ENCODE measurements around the gene SLC26A6. TPM values are rescaled to one million over a fixed set of nuclear protein-coding genes. Genes with fewer than 3 reads are reported as not detected.

SLC26A6 gene
- polyA plus RNA-seq, 1 of the 3 experiments (the other 2 are of a cell fraction): 31.9 TPM

- no peak for TF ChIP-seq CTCF (IDR thresholded peaks at IDR 0.05)
These were observed 37.3 kb upstream of the SLC26A6 start (continued) for GRCh38 chr3:48672522-48672921.

GRCh38 chr3:48664929-48665328 is 29.7 kb upstream of the SLC26A6 start:
- peaks cover 19% of the 10 kb centered on the region for H3K79me2 ChIP-seq (ENCODE audit: insufficient read depth)
- H3K4me2 ChIP-seq: 0 out of 2 replicates have a peak overlapping the region, but pooled peaks have one; percentile 98
- DNase-seq: no peak
- TF ChIP-seq SMC3 (IDR thresholded peaks at IDR 0.05; ENCODE audit: low read depth, low read length) (no peak), GATA2 (CRISPR knock-in tag; IDR thresholded peaks at IDR 0.05) (no peak), POLR2AphosphoS5 (IDR thresholded peaks at IDR 0.05; ENCODE audit: low read depth, low read length) (no peak), SIN3A (IDR thresholded peaks at IDR 0.05; ENCODE audit: borderline replicate concordance, low read depth, low read length) (no peak), MEF2A (IDR thresholded peaks at IDR 0.05; ENCODE audit: borderline replicate concordance, low read depth) (no peak), NRF1 (IDR thresholded peaks at IDR 0.05; ENCODE audit: low read depth, low read length) (no peak), USF1 (IDR thresholded peaks at IDR 0.05; ENCODE audit: borderline replicate concordance, low read depth) (no peak), IRF3 (IDR thresholded peaks at IDR 0.05; ENCODE audit: low read depth, low read length) (no peak), REST (IDR thresholded peaks at IDR 0.05; ENCODE audit: low read depth, low read length) (no peak), GABPA (IDR thresholded peaks at IDR 0.05; ENCODE audit: low read depth) (no peak), RCOR1 (IDR thresholded peaks at IDR 0.05; ENCODE audit: low read length) (no peak), YY1 (IDR thresholded peaks at IDR 0.05; ENCODE audit: low read depth) (no peak), FOSL2 (IDR thresholded peaks at IDR 0.05; ENCODE audit: borderline replicate concordance, low read depth) (no peak)
- H3K4me3 ChIP-seq (ENCODE audit: low read depth in 2 of 2, low read length in 1 of 2): no peak overlapping the region
- no peaks in the 10 kb centered on the region for H3K9me2 ChIP-seq
- no peak overlapping the region for H3K9ac ChIP-seq
- H2AFZ ChIP-seq (ENCODE audit: low read depth): no peak overlapping the region
- H3K9me3 ChIP-seq: no peaks in the 10 kb centered on the region
- no peaks in the 10 kb centered on the region for H3K27me3 ChIP-seq (ENCODE audit: insufficient read depth)
- H3K36me3 ChIP-seq (replicated peaks in 1 of 2; ENCODE audit: control insufficient read depth in 1 of 2, insufficient read depth in 2 of 2, low read length in 1 of 2): peaks cover 3 to 13% of the 10 kb centered on the region in 2 experiments
- H3K4me1 ChIP-seq (ENCODE audit: control insufficient read depth in 1 of 2, insufficient read depth in 2 of 2, low read depth in 1 of 2, low read length in 1 of 2): peaks cover 4 to 15% of the 10 kb centered on the region in 2 experiments; a peak in 2 of 4 replicates
- no peaks in the 10 kb centered on the region for H4K20me1 ChIP-seq (ENCODE audit: insufficient read depth)
- CTCF ChIA-PET: interaction anchor here (0.8 to 4.5 kb wide), 5 partner anchors 10 to 33 kb away, joined by 3 to 33 read pairs (median 24); partner anchors contain the start of gene SLC26A6
- POLR2A ChIA-PET: interaction anchor here (1.4 to 2.1 kb wide), 2 partner anchors 9 to 20 kb away, joined by 4 to 10 read pairs; no protein-coding TSS in a partner anchor
- no peak overlapping the region; a peak in 2 of 4 replicates for H3K27ac ChIP-seq (ENCODE audit: low read depth in 2 of 2, low read length in 1 of 2)
- 87% methylated on average over 4 of the region's 4 CpGs for WGBS (ENCODE audit: low lambda C conversion rate)
- peaks cover 18% of the 10 kb centered on the region for H3F3A ChIP-seq (replicated peaks; ENCODE audit: insufficient read depth)

Data from SK-N-SH (cell line).